Measurements from ENCODE around the gene EVL. TPM values are rescaled to one million over a fixed set of nuclear protein-coding genes. Genes with fewer than 3 reads are reported as not detected.

Gene EVL
- total RNA-seq, 4 donors from 2014 or later, result 33.7 to 148 (median 56.1) TPM

- no peak for TF ChIP-seq CTCF (IDR thresholded peaks at IDR 0.05)
- ATAC-seq (ENCODE audit: low FRiP score), result no peak
- no peak for DNase-seq (ENCODE audit: low spot score)
These were observed 53.3 kb downstream of the EVL start for GRCh38 chr14:100118396-100119011.

- no peak for TF ChIP-seq CTCF (IDR thresholded peaks at IDR 0.05)
- ATAC-seq (ENCODE audit: low FRiP score) (no peak), DNase-seq (ENCODE audit: low spot score) (no peak)
These were observed 54.0 kb downstream of the EVL start for GRCh38 chr14:100119251-100119650.

GRCh38 chr14:100120522-100121269, 55.5 kb downstream of the EVL start:
- no peak for TF ChIP-seq CTCF (IDR thresholded peaks at IDR 0.05)
- DNase-seq (ENCODE audit: low spot score) (no peak), ATAC-seq (ENCODE audit: low FRiP score) (no peak)

- ATAC-seq (ENCODE audit: low FRiP score), result no peak
- TF ChIP-seq CTCF (IDR thresholded peaks at IDR 0.05), result no peak
These were observed 56.6 kb downstream of the EVL start for GRCh38 chr14:100121643-100122480.

GRCh38 chr14:100122481-100123223, 57.4 kb downstream of the EVL start:
- ATAC-seq (ENCODE audit: low FRiP score), result no peak
- TF ChIP-seq CTCF (IDR thresholded peaks at IDR 0.05), result no peak

More at GRCh38 chr14:100121643-100122480, 56.6 kb downstream of the EVL start:
- DNase-seq (ENCODE audit: low spot score), result no peak

GRCh38 chr14:100123618-100124017, 58.4 kb downstream of the EVL start:
- TF ChIP-seq CTCF (IDR thresholded peaks at IDR 0.05), result no peak
- DNase-seq (ENCODE audit: low spot score) (no peak), ATAC-seq (ENCODE audit: low FRiP score) (no peak)

More at GRCh38 chr14:100122481-100123223, 57.4 kb downstream of the EVL start:
- DNase-seq (ENCODE audit: low spot score), result no peak
